Activated T-helper 2 cell treated with anti-CD3 and anti-CD28 coated beads, Interferon-gamma antibody, Interleukin-2, Interleukin-4, amounts not matched to agents 10 μg/mL and 5 μg/mL and 100 μg/mL, durations not matched to agents 14 hours and 24 hours and 36 hours (primary cell): Measurements from ENCODE around the gene CHRNG. TPM values are rescaled to one million over a fixed set of nuclear protein-coding genes. Genes with fewer than 3 reads are reported as not detected.

ENCODE experiments used
- DNase-seq: peaks from one replicate; pipeline ENCODE4 v3.0.0; 2021; ENCODE audit warnings: low spot score
- H3K27ac Mint-ChIP-seq: one replicate; pipeline ENCODE4 v1.8.0; 2021; ENCODE audit warnings: mixed read lengths
- H3K27me3 Mint-ChIP-seq: one replicate; pipeline ENCODE4 v1.8.0; 2021; ENCODE audit warnings: low read depth, mixed read lengths
- H3K36me3 Mint-ChIP-seq: one replicate; pipeline ENCODE4 v1.8.0; 2021; ENCODE audit warnings: low read depth, mixed read lengths
- H3K4me1 Mint-ChIP-seq: one replicate; pipeline ENCODE4 v1.8.0; 2021; ENCODE audit warnings: low read depth, mixed read lengths
- H3K4me3 Mint-ChIP-seq: one replicate; pipeline ENCODE4 v1.8.0; 2021; ENCODE audit warnings: low read depth, mild to moderate bottlenecking, moderate library complexity, mixed read lengths
- H3K9me3 Mint-ChIP-seq: one replicate; pipeline ENCODE4 v1.8.0; 2021; ENCODE audit warnings: mixed read lengths
- intact Hi-C: fragments of 100-400 bp; cut with micrococcal nuclease; formaldehyde crosslinking; loops from one replicate; pipeline ENCODE4 v1.15.1; 2023
- total RNA-seq: library from RNA; stranded (reverse); gene quantifications from 2 replicates; pipeline ENCODE4 v1.2.3, GENCODE V29; 2022

Gene CHRNG
- total RNA-seq, 1 donor from 2014 or later = not detected

DNA sequence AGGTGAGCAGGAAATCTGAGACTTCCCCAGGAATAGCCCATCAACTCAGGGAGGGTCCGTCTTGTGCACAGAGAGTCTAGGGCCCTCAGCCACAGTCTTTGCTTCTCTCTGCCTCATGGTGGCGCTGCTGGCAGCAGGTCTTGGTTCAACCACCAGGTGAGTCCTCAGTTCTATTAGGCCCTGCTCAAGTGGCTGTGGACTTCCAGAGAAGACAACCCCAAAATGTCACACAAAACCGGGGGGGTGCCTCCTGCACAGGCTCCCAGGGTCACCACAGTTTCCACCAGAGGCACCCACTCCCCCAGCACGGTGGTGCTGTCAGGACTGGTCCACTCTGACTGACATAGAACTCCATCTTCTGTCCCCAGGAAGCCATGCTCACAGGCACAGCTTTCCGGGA is 2.4 kb upstream of the CHRNG start:
- intact Hi-C loops = no loop called here
- H3K4me1 Mint-ChIP-seq = no peaks in the 10 kb centered on the region
- H3K27me3 Mint-ChIP-seq = peaks cover 7% of the 10 kb centered on the region
- no peaks in the 10 kb centered on the region for H3K36me3 Mint-ChIP-seq
- no peak overlapping the region for H3K4me3 Mint-ChIP-seq
- H3K27ac Mint-ChIP-seq = no peak overlapping the region
- no peak for DNase-seq
- no peaks in the 10 kb centered on the region for H3K9me3 Mint-ChIP-seq

DNA sequence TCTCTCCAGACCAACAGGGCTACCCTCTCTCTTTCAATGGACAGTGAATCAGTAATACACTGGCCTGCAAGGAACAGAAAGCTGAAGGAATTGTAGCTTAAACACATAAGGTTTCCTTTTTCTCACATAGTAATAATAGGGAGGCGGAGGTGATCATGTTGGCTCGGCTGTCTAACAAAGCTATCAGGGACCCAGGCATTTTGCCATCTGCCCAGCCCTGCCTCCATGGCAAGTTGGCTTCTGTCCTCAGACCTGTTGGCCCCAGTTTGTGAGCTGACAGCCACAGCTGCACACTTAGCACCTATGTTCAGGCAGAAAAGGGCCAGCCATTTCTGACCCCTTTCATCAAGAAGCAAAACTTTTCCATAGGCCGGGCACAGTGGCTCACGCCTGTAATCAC is 2.0 kb upstream of the CHRNG start:
- intact Hi-C loops = no loop called here
- Mint-ChIP-seq H3K36me3 (no peaks in the 10 kb centered on the region), H3K27me3 (peaks cover 7% of the 10 kb centered on the region), H3K27ac (no peak overlapping the region), H3K4me3 (no peak overlapping the region), H3K9me3 (no peaks in the 10 kb centered on the region), H3K4me1 (no peaks in the 10 kb centered on the region)
- no peak for DNase-seq

DNA sequence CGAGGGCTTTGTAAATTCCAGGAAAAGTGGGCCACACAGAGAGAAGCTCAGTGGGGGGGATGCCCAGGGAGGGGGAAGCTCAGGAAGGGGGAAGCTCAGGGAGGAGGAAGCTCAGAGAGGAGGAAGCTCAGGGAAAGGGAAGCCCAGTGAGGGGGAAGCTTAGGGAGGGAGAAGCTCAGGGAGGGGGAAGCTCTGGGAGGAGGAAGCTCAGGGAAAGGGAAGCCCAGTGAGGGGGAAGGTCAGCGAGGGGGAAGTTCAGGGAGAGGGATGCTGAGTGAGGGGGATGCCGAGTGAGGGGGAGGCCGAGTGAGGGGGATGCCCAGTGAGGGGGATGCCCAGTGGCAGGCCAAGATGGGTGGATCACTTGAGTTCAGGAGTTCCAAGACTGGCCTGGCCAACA is 821 bp upstream of the CHRNG start:
- Mint-ChIP-seq H3K9me3 (no peaks in the 10 kb centered on the region), H3K36me3 (no peaks in the 10 kb centered on the region), H3K4me1 (no peaks in the 10 kb centered on the region), H3K4me3 (no peak overlapping the region), H3K27ac (no peak overlapping the region), H3K27me3 (peaks cover 7% of the 10 kb centered on the region)
- no peak for DNase-seq
- intact Hi-C loops = no loop called here

GRCh38 chr2:232540441-232541041 is 1.0 kb downstream of the CHRNG start:
- intact Hi-C loops = no loop called here
- DNase-seq = no peak
- Mint-ChIP-seq H3K27ac (no peak overlapping the region), H3K4me1 (no peaks in the 10 kb centered on the region), H3K4me3 (no peak overlapping the region), H3K27me3 (peaks cover 7% of the 10 kb centered on the region), H3K9me3 (no peaks in the 10 kb centered on the region), H3K36me3 (no peaks in the 10 kb centered on the region)

DNA sequence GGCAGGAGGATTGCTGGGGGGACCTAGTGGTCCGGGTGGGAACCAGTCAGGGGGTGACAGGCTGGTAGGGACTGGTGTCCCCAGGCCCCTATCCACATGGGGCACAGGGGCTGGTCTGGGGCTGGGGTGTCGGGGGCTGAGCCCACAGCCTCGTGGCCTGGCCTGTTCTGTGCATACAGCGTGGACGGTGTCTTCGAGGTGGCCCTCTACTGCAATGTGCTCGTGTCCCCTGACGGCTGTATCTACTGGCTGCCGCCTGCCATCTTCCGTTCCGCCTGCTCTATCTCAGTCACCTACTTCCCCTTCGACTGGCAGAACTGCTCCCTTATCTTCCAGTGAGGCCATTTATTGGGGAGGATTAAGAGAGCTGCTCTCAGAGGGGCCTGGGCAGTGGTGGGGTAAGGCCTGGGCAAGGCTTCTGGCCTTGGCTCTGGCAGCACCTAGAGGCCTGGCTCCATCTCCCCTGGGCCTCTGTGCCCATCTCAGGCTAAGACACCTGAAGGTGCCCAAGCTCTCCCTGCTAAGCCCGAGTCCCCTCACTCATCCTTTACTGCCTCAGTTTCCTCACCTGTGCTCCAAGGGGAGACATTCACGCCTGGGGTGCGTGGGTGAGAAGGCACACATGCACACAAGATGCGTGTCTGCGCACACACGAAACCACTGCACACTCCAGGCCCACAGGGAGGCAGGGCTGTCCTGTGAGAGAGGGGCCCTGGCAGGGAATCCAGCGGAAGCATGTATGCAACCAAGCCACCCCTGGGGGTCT is 1.9 kb downstream of the CHRNG start:
- Mint-ChIP-seq H3K4me1 (peaks cover 1% of the 10 kb centered on the region), H3K27ac (no peak overlapping the region), H3K4me3 (no peak overlapping the region), H3K27me3 (peaks cover 7% of the 10 kb centered on the region), H3K36me3 (peaks cover 1% of the 10 kb centered on the region), H3K9me3 (no peaks in the 10 kb centered on the region)
- no peak for DNase-seq
- intact Hi-C loops = no loop called here

GRCh38 chr2:232541961-232542714 is 2.6 kb downstream of the CHRNG start:
- Mint-ChIP-seq H3K4me1 (peaks cover 5% of the 10 kb centered on the region), H3K27ac (no peak overlapping the region), H3K9me3 (no peaks in the 10 kb centered on the region), H3K27me3 (peaks cover 7% of the 10 kb centered on the region), H3K4me3 (no peak overlapping the region), H3K36me3 (peaks cover 5% of the 10 kb centered on the region)
- DNase-seq = no peak
- intact Hi-C loops = no loop called here

GRCh38 chr2:232542715-232543467 is 3.4 kb downstream of the CHRNG start:
- peaks cover 7% of the 10 kb centered on the region for H3K27me3 Mint-ChIP-seq
- H3K4me3 Mint-ChIP-seq = no peak overlapping the region
- intact Hi-C loops = no loop called here
- H3K9me3 Mint-ChIP-seq = no peaks in the 10 kb centered on the region
- H3K27ac Mint-ChIP-seq = no peak overlapping the region
- peaks cover 10% of the 10 kb centered on the region for H3K36me3 Mint-ChIP-seq
- no peak for DNase-seq
- H3K4me1 Mint-ChIP-seq = peaks cover 9% of the 10 kb centered on the region

DNA sequence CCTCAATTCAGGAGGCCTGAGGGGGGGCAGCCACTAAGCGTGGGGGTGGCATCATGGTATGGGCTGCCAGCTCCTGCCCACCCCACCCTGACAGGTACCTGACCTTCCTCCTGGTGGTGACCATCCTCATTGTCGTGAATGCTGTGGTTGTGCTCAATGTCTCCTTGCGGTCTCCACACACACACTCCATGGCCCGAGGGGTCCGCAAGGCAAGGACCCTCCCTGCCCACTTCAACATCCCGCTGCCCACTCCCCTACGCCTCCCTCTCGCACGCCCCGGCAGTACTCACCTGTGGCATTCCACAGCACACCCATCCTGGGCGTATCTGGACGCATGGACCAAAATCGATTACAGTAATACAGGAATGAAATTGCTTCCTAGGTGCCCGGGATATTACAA is 4.0 kb downstream of the CHRNG start:
- Mint-ChIP-seq H3K36me3 (peaks cover 16% of the 10 kb centered on the region), H3K9me3 (peaks cover 1% of the 10 kb centered on the region), H3K27me3 (peaks cover under 1% of the 10 kb centered on the region), H3K4me3 (no peak overlapping the region), H3K4me1 (peaks cover 10% of the 10 kb centered on the region), H3K27ac (no peak overlapping the region)
- intact Hi-C loops = no loop called here
- DNase-seq = no peak

DNA sequence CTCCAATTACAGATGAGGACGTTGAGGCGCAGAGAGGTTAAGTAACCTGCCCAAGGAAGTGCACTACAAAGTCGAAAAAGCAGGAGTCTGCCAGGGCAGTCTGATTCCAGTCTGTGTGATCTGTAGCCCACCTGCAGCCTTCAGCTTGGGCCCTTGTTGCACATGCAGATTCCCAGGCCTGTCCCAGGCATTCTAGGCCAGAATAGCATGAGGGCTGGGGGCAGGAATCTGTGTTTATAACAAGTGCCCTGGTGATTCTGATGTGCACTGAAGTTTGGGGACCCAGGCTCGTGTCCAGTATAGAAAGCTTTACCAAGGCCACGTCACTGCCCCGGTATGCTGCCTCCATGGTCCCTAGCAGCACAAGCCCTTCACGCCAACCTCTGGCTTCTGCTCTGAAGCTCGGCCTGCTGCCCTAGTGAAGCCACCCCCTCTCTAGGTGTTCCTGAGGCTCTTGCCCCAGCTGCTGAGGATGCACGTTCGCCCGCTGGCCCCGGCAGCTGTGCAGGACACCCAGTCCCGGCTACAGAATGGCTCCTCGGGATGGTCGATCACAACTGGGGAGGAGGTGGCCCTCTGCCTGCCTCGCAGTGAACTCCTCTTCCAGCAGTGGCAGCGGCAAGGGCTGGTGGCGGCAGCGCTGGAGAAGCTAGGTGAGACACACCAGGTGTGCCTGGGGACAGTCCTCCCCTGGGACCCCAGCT is 4.6 kb downstream of the CHRNG start:
- H3K4me3 Mint-ChIP-seq = no peak overlapping the region
- peaks cover 16% of the 10 kb centered on the region for H3K4me1 Mint-ChIP-seq
- H3K36me3 Mint-ChIP-seq = peaks cover 22% of the 10 kb centered on the region
- no peaks in the 10 kb centered on the region for H3K27me3 Mint-ChIP-seq
- DNase-seq = no peak
- H3K9me3 Mint-ChIP-seq = peaks cover 6% of the 10 kb centered on the region
- intact Hi-C loops = no loop called here
- H3K27ac Mint-ChIP-seq = no peak overlapping the region

- Mint-ChIP-seq H3K27ac (no peak overlapping the region), H3K36me3 (peaks cover 26% of the 10 kb centered on the region), H3K27me3 (no peaks in the 10 kb centered on the region), H3K4me1 (peaks cover 20% of the 10 kb centered on the region), H3K4me3 (no peak overlapping the region), H3K9me3 (peaks cover 6% of the 10 kb centered on the region)
- intact Hi-C loops = no loop called here
- DNase-seq = no peak
Observed at GRCh38 chr2:232544674-232545073, 5.2 kb downstream of the CHRNG start.

DNA sequence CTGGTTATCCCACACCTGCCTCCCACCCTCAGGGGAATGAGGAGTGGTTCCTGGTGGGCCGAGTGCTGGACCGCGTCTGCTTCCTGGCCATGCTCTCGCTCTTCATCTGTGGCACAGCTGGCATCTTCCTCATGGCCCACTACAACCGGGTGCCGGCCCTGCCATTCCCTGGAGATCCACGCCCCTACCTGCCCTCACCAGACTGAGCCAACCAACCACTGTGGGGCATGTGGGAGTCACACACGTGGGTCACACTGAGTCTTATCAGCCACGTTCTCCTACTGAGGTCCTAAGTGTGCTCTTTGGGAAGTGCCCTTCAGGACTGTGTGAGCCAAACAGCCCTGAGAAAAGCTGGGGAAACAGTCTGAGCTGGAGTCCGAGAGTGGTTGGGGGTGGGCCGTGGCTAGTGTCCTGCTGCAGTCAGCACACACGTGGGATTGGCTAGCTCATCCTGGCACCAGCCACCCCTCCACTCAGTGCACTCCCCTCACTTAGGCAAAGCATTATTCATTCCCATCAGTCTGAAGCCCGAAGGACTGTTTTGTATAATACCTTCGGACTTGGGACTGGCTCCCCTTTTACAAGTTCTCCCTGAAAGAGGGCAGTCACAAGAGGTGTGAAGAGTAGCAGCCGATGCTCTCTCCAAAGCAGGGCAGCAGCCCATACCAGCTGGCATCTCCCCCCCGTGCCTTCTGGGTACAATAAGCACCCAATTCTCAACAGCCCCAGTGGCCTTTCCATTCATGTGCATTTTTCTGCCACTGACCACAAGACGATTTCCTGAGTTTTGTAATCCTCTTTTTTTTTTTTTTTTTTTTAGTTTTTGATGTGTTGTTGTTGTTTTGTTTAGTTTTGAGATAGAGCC is 6.3 kb downstream of the CHRNG start:
- no peak for DNase-seq
- Mint-ChIP-seq H3K4me3 (no peak overlapping the region), H3K9me3 (peaks cover 6% of the 10 kb centered on the region), H3K27me3 (no peaks in the 10 kb centered on the region), H3K4me1 (peaks cover 22% of the 10 kb centered on the region), H3K27ac (no peak overlapping the region), H3K36me3 (peaks cover 29% of the 10 kb centered on the region)
- intact Hi-C loops = no loop called here
